Activated CD4-positive, alpha-beta T cell treated with anti-CD3 and anti-CD28 coated beads, Interleukin-2, amount 10 ng/mL, durations not matched to agents 7 days and 5 days (primary cell): ENCODE data around the gene MTX1. TPM values are rescaled to one million over a fixed set of nuclear protein-coding genes. Genes with fewer than 3 reads are reported as not detected.

Source experiments
- CTCF ChIA-PET: fragments of 350-600 bp; sonication (Branson Sonifier 250); formaldehyde crosslinking; loops from one replicate; lab custom pipeline; 2021; ENCODE audit warnings: antibody characterized with exemption; lab: Charles Lee
- POLR2A ChIA-PET: fragments of 350-600 bp; sonication (Branson Sonifier 250); formaldehyde crosslinking; loops from one replicate; lab custom pipeline; 2021; ENCODE audit warnings: antibody characterized with exemption; lab: Charles Lee
- DNase-seq: peaks from one replicate; pipeline ENCODE4 v3.0.0-alpha.2; 2020
- H3K27ac Mint-ChIP-seq: one replicate; pipeline ENCODE4 v1.8.0; 2021; ENCODE audit warnings: mild to moderate bottlenecking, moderate library complexity, mixed read lengths
- H3K27me3 Mint-ChIP-seq: one replicate; pipeline ENCODE4 v1.8.0; 2021; ENCODE audit warnings: mixed read lengths
- H3K36me3 Mint-ChIP-seq: one replicate; pipeline ENCODE4 v1.8.0; 2021; ENCODE audit warnings: low read depth, mixed read lengths
- H3K4me1 Mint-ChIP-seq: one replicate; pipeline ENCODE4 v1.8.0; 2021; ENCODE audit warnings: mixed read lengths
- H3K4me3 Mint-ChIP-seq: one replicate; pipeline ENCODE4 v1.8.0; 2021; ENCODE audit warnings: mild to moderate bottlenecking, moderate library complexity, mixed read lengths
- H3K9me3 Mint-ChIP-seq: one replicate; pipeline ENCODE4 v1.8.0; 2021; ENCODE audit warnings: mixed read lengths
- total RNA-seq, 2 experiments: library from RNA; stranded (reverse); gene quantifications; one replicate each; pipeline ENCODE4 v1.2.3, GENCODE V29; 2021

The MTX1 gene
- total RNA-seq, 2 experiments from 2014 or later, result 32.8 to 37.3 TPM

DNA sequence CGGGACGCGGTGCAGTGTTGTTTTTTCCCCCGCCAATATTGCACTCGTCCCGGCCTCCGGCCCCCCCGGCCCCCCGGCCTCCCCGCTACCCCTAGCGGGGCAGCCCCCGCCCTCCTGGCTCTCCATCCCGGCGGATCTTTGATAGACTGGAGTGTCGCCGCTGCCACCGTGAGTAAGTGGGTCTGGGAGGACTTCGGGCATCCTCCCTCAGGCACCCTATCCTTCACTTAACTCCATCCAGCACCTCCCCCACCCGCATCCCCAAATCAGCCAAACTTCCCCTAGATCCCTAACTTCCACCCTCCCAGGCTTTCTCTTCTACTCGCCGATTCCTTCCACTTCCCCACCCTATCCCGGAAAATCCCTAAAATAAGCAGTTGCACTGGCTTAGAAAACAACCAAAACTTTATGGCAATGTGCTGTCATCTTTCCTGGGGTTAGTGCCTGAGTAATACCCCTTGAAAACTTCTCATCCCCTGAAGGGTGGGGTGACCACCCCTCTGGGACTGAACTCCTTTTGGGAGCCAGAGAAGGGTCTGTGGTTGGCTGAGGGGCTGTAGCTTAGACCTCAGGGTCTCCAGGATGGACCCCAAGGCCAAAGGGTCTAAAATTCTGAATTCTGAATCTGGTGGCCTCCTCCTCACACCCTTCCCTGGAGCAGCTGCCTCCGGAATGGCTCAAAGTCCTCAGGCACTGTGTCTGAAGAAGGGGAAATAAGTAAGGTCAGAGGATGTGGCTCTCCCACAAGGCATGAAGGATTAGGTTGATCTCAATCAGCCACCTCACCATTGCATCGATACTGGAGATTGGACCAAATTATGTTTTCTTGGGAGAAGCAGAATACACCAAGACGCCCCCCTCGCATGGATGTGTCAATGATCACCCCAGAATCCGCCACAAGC, 13.0 kb upstream of the MTX1 start:
- Mint-ChIP-seq H3K27me3 (no peaks in the 10 kb centered on the region), H3K36me3 (peaks cover 4% of the 10 kb centered on the region), H3K27ac (peak overlapping the region; percentile 60), H3K4me3 (peak overlapping the region; percentile 71), H3K9me3 (no peaks in the 10 kb centered on the region), H3K4me1 (peaks cover 38% of the 10 kb centered on the region)
- CTCF ChIA-PET, result interaction anchor here (1.5 to 3.7 kb wide), 7 partner anchors 8 to 55 kb away, joined by 4 to 52 read pairs (median 10); partner anchors contain the start of genes KRTCAP2 and TRIM46
- POLR2A ChIA-PET, result interaction anchor here (0.6 kb wide), 1 partner anchor 31 kb away, joined by 3 read pairs; no protein-coding TSS in a partner anchor
- DNase-seq, result no peak

DNA sequence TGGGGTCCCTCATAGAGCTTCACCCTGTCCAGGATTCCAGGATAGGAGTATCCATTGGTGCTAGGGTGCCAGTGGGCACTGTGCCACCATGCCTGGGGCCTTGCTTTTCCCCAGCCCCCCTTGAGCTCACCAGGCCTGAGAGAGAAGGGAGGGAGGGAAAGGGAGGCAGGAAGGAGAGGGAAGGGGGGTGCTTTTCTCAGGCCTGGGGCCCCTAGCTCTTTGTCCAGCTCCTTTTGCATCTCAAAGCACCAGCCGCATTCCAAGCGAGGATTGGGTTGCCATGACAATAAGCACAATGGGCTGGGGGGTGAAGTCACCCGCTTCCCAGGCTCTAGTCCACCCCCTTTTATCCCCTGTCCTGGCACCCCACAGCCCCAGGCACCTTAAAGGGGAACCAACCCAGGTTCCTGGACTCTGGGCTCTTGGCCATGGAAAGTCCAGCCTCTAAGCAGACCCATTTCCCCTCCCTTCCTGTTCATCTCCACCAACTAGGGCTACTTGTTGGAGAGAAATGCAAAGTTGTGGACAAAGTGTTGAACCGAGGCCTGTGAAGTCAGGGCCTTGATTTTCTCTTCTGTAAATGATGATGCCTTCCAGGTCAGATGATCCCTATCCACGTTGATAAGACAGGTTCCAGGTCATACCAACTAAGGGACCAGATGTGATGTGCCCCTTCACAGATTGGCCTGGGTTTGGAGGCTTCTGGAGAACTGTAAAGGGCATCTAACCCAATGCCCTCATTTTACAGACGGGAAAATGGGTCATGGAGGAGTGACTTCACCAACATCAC, 12.2 kb upstream of the MTX1 start:
- Mint-ChIP-seq H3K27ac (no peak overlapping the region), H3K36me3 (peaks cover 4% of the 10 kb centered on the region), H3K4me1 (peaks cover 38% of the 10 kb centered on the region), H3K27me3 (no peaks in the 10 kb centered on the region), H3K9me3 (no peaks in the 10 kb centered on the region), H3K4me3 (no peak overlapping the region)
- no peak for DNase-seq
- ChIA-PET POLR2A (no interaction called here), CTCF (interaction anchor here (2.1 kb wide), 2 partner anchors 11 to 55 kb away, joined by 7 to 10 read pairs; no protein-coding TSS in a partner anchor)

GRCh38 chr1:155196893-155197638, 11.4 kb upstream of the MTX1 start:
- Mint-ChIP-seq H3K27ac (no peak overlapping the region), H3K36me3 (peaks cover 4% of the 10 kb centered on the region), H3K9me3 (no peaks in the 10 kb centered on the region), H3K27me3 (no peaks in the 10 kb centered on the region), H3K4me1 (peaks cover 35% of the 10 kb centered on the region), H3K4me3 (no peak overlapping the region)
- no peak for DNase-seq
- ChIA-PET POLR2A (interaction anchor here (0.5 kb wide), 1 partner anchor 119 kb away, joined by 3 read pairs; no protein-coding TSS in a partner anchor), CTCF (interaction anchor here (2.1 kb wide), 1 partner anchor 10 kb away, joined by 7 read pairs; no protein-coding TSS in a partner anchor)

GRCh38 chr1:155197901-155198546, 10.5 kb upstream of the MTX1 start:
- no peaks in the 10 kb centered on the region for H3K9me3 Mint-ChIP-seq

DNA sequence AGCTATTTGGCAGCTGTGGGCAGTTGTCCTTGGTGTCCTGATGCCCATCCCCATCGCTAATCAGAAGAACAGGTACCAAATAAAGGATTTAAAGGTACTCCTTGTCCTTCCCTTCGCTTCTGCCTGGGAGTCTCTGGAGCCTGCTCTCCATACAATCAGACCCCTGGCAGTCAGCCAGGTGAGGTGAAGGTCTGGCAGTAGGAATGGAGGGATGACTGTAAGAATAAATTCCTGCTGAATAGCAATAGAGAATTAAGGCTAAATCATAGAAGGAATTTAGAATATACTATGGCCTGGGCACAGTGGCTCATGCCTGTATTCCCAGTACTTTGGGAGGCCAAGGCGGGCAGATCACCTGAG, 10.0 kb upstream of the MTX1 start:
- peaks cover 4% of the 10 kb centered on the region for H3K36me3 Mint-ChIP-seq
- no peaks in the 10 kb centered on the region for H3K9me3 Mint-ChIP-seq
- H3K4me3 Mint-ChIP-seq, result no peak overlapping the region
- no peak overlapping the region for H3K27ac Mint-ChIP-seq
- no peak for DNase-seq
- CTCF ChIA-PET, result interaction anchor here (0.9 kb wide), 1 partner anchor 9 kb away, joined by 3 read pairs; no protein-coding TSS in a partner anchor
- POLR2A ChIA-PET, result no interaction called here
- H3K4me1 Mint-ChIP-seq, result peaks cover 22% of the 10 kb centered on the region
- no peaks in the 10 kb centered on the region for H3K27me3 Mint-ChIP-seq

More at GRCh38 chr1:155197901-155198546, 10.5 kb upstream of the MTX1 start:
- Mint-ChIP-seq H3K36me3 (peaks cover 4% of the 10 kb centered on the region), H3K27me3 (no peaks in the 10 kb centered on the region), H3K4me3 (no peak overlapping the region), H3K27ac (no peak overlapping the region), H3K4me1 (peaks cover 27% of the 10 kb centered on the region)
- ChIA-PET POLR2A (interaction anchor here (0.5 kb wide), 1 partner anchor 118 kb away, joined by 3 read pairs; no protein-coding TSS in a partner anchor), CTCF (no interaction called here)
- DNase-seq, result no peak

GRCh38 chr1:155199792-155200191, 8.7 kb upstream of the MTX1 start:
- CTCF ChIA-PET, result no interaction called here
- POLR2A ChIA-PET, result no interaction called here

DNA sequence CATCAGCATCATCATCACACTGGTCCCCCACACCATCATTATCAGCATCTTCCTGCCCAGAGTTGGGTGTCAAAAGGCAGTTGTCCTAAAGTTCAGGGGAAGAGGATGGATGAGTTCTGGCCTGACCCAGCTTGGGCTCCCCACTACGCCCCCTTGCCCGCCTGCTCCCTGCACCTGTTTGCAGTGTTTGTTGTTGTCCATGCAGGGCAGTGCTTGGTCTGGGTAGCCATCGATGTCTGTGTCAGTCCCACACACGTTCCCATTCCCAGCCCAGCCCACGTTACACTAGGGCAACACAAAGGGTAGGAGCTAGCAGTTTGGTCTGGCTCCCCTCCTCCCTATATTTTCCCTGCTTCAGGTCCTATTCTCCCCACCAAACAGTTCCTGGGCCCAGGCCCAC, 7.6 kb upstream of the MTX1 start:
- no peaks in the 10 kb centered on the region for H3K9me3 Mint-ChIP-seq
- no peak overlapping the region for H3K27ac Mint-ChIP-seq
- no peak for DNase-seq

More at GRCh38 chr1:155199792-155200191, 8.7 kb upstream of the MTX1 start:
- Mint-ChIP-seq H3K27ac (no peak overlapping the region), H3K9me3 (no peaks in the 10 kb centered on the region), H3K4me1 (peaks cover 10% of the 10 kb centered on the region), H3K4me3 (no peak overlapping the region), H3K36me3 (peaks cover 4% of the 10 kb centered on the region), H3K27me3 (no peaks in the 10 kb centered on the region)
- DNase-seq, result no peak

GRCh38 chr1:155202198-155202597, 6.3 kb upstream of the MTX1 start:
- Mint-ChIP-seq H3K36me3 (peaks cover 2% of the 10 kb centered on the region), H3K4me3 (no peak overlapping the region), H3K27ac (no peak overlapping the region), H3K27me3 (no peaks in the 10 kb centered on the region), H3K4me1 (peaks cover 6% of the 10 kb centered on the region), H3K9me3 (no peaks in the 10 kb centered on the region)
- DNase-seq, result no peak
- ChIA-PET CTCF (interaction anchor here (1.1 to 5.1 kb wide), 4 partner anchors 9 to 60 kb away, joined by 3 to 27 read pairs (median 4); no protein-coding TSS in a partner anchor), POLR2A (no interaction called here)

More for the DNA sequence above, 7.6 kb upstream of the MTX1 start:
- no peaks in the 10 kb centered on the region for H3K27me3 Mint-ChIP-seq
- no peak overlapping the region for H3K4me3 Mint-ChIP-seq
- ChIA-PET CTCF (interaction anchor here (5.1 kb wide), 1 partner anchor 8 kb away, joined by 27 read pairs; no protein-coding TSS in a partner anchor), POLR2A (no interaction called here)
- H3K36me3 Mint-ChIP-seq, result peaks cover 2% of the 10 kb centered on the region
- peaks cover under 1% of the 10 kb centered on the region for H3K4me1 Mint-ChIP-seq

- Mint-ChIP-seq H3K4me1 (peaks cover 11% of the 10 kb centered on the region), H3K27ac (no peak overlapping the region), H3K27me3 (no peaks in the 10 kb centered on the region), H3K9me3 (no peaks in the 10 kb centered on the region), H3K36me3 (peaks cover 2% of the 10 kb centered on the region), H3K4me3 (no peak overlapping the region)
- ChIA-PET POLR2A (no interaction called here), CTCF (interaction anchor here (1.1 to 5.1 kb wide), 5 partner anchors 10 to 60 kb away, joined by 3 to 27 read pairs (median 4); partner anchors contain the start of gene KRTCAP2)
- DNase-seq, result no peak
These were observed 5.6 kb upstream of the MTX1 start for GRCh38 chr1:155202731-155203515.

GRCh38 chr1:155205035-155205434, 3.5 kb upstream of the MTX1 start:
- Mint-ChIP-seq H3K27me3 (no peaks in the 10 kb centered on the region), H3K27ac (no peak overlapping the region), H3K4me3 (no peak overlapping the region), H3K36me3 (no peaks in the 10 kb centered on the region), H3K9me3 (no peaks in the 10 kb centered on the region), H3K4me1 (peaks cover 23% of the 10 kb centered on the region)
- ChIA-PET POLR2A (no interaction called here), CTCF (interaction anchor here (5.1 kb wide), 1 partner anchor 12 kb away, joined by 27 read pairs; no protein-coding TSS in a partner anchor)
- DNase-seq, result no peak
